Naive thymus-derived CD4-positive, alpha-beta T cell (primary cell): ENCODE data around the gene CRYM. TPM values are rescaled to one million over a fixed set of nuclear protein-coding genes. Genes with fewer than 3 reads are reported as not detected.

ENCODE experiments used
- ATAC-seq: fragments of 150-1000 bp; cut with Tn5 transposase; 2 replicates; pipeline ENCODE4 v1.10.0; 2021; ENCODE audit warnings: mild to moderate bottlenecking, moderate library complexity
- CTCF ChIA-PET: fragments of 350-600 bp; sonication (Branson Sonifier 250); formaldehyde crosslinking; loops from one replicate; lab custom pipeline; 2021; ENCODE audit warnings: antibody characterized with exemption; lab: Charles Lee
- POLR2A ChIA-PET: fragments of 350-600 bp; sonication (Branson Sonifier 250); formaldehyde crosslinking; loops from one replicate; lab custom pipeline; 2021; ENCODE audit warnings: antibody characterized with exemption, inconsistent platforms; lab: Charles Lee
- DNase-seq, 9 donors: peaks; one replicate each; pipeline versions ENCODE4 v3.0.0 to v3.0.0-alpha.2; 2020 to 2022; ENCODE audit warnings: mixed read lengths in 1 of 9
- H3K27ac ChIP-seq: one replicate; pipeline ENCODE4 v1.7.0; 2013; ENCODE audit warnings: mild to moderate bottlenecking, low read depth, low read length, moderate library complexity
- H3K27me3 ChIP-seq, 2 donors: one replicate each; pipeline ENCODE4 v1.7.0; 2013; ENCODE audit warnings: low read length in 2 of 2, mild to moderate bottlenecking in 2 of 2, moderate library complexity in 2 of 2; ENCODE audit not compliant: control insufficient read depth in 2 of 2, insufficient read depth in 2 of 2
- H3K36me3 ChIP-seq, 3 experiments: 1 replicate in 2 of 3; 2 replicates in 1 of 3; pipeline ENCODE4 v1.7.0; 2013; ENCODE audit warnings: low read length in 3 of 3, mild to moderate bottlenecking in 3 of 3, moderate library complexity in 1 of 3; ENCODE audit not compliant: insufficient read depth in 3 of 3, control insufficient read depth in 2 of 3
- H3K4me1 ChIP-seq, 2 donors: one replicate each; pipeline ENCODE4 v1.7.0; 2013; ENCODE audit warnings: low read length in 2 of 2, mild to moderate bottlenecking in 2 of 2, moderate library complexity in 1 of 2; ENCODE audit not compliant: control insufficient read depth in 2 of 2, insufficient read depth in 2 of 2
- H3K4me3 ChIP-seq: 2 replicates; pipeline ENCODE4 v1.7.0; 2013; ENCODE audit warnings: mild to moderate bottlenecking, low read length
- H3K9me3 ChIP-seq, 3 experiments: 1 replicate in 2 of 3; 2 replicates in 1 of 3; pipeline ENCODE4 v1.7.0; 2013; ENCODE audit warnings: low read length in 3 of 3; ENCODE audit not compliant: control insufficient read depth in 2 of 3
- H3K27ac Mint-ChIP-seq, 9 donors: one replicate each; pipeline ENCODE4 v1.8.0; 2020 to 2022; ENCODE audit warnings: mixed read lengths in 9 of 9, mild to moderate bottlenecking in 8 of 9, moderate library complexity in 5 of 9, inconsistent platforms in 2 of 9
- H3K27me3 Mint-ChIP-seq, 5 donors: one replicate each; pipeline ENCODE4 v1.8.0; 2021 to 2022; ENCODE audit warnings: mixed read lengths in 5 of 5, mild to moderate bottlenecking in 1 of 5
- H3K36me3 Mint-ChIP-seq, 5 donors: one replicate each; pipeline ENCODE4 v1.8.0; 2020 to 2022; ENCODE audit warnings: mixed read lengths in 5 of 5, mild to moderate bottlenecking in 3 of 5, inconsistent platforms in 1 of 5
- H3K4me1 Mint-ChIP-seq, 7 donors: one replicate each; pipeline ENCODE4 v1.8.0; 2020 to 2022; ENCODE audit warnings: mixed read lengths in 7 of 7, mild to moderate bottlenecking in 3 of 7, inconsistent platforms in 1 of 7
- H3K4me3 Mint-ChIP-seq, 10 donors: one replicate each; pipeline ENCODE4 v1.8.0; 2020 to 2022; ENCODE audit warnings: mild to moderate bottlenecking in 10 of 10, mixed read lengths in 10 of 10, moderate library complexity in 6 of 10, inconsistent platforms in 2 of 10
- H3K9me3 Mint-ChIP-seq, 11 donors: one replicate each; pipeline ENCODE4 v1.8.0; 2020 to 2022; ENCODE audit warnings: mixed read lengths in 11 of 11, mild to moderate bottlenecking in 4 of 11, inconsistent platforms in 1 of 11, moderate library complexity in 1 of 11
- intact Hi-C, 2 donors: fragments of 100-400 bp; cut with micrococcal nuclease; formaldehyde crosslinking; loops; one replicate each; pipeline ENCODE4 v1.15.1; 2023
- polyA plus RNA-seq, 2 donors: library from polyadenylated mRNA; unstranded; fragments of 300-500 nt; fragmentation: Illumina TruSeq; gene quantifications; one replicate each; pipeline ENCODE4 v1.2.3, GENCODE V29; 2021
- total RNA-seq, 6 experiments: library from RNA in 5 of 6; stranded (reverse) in 5 of 6; gene quantifications; 1 replicate in 5 of 6; 2 replicates in 1 of 6; pipeline ENCODE4 v1.2.3 and lab custom pipeline; 2021 to 2026

The CRYM gene
- total and polyA plus RNA-seq, 7 experiments from 2014 or later, result 0.44 TPM; not detected in 6

GRCh38 chr16:21223787-21224186, 54.3 kb downstream of the CRYM start:
- peaks cover 0 to 5% (median 0%) of the 10 kb centered on the region in 7 donors for H3K4me1 Mint-ChIP-seq
- no peak overlapping the region for H3K4me3 ChIP-seq

GRCh38 chr16:21222495-21223337, 55.4 kb downstream of the CRYM start:
- Histone ChIP-seq H3K4me3 (no peak overlapping the region), H3K36me3 (no peaks in the 10 kb centered on the region), H3K4me1 (no peaks in the 10 kb centered on the region), H3K9me3 (no peaks in the 10 kb centered on the region), H3K27me3 (no peaks in the 10 kb centered on the region), H3K27ac (no peak overlapping the region)
- no peaks in the 10 kb centered on the region for H3K36me3 Mint-ChIP-seq
- CTCF ChIA-PET, result no interaction called here
- H3K4me3 Mint-ChIP-seq, result no peak overlapping the region
- no peak for ATAC-seq
- no peaks in the 10 kb centered on the region for H3K9me3 Mint-ChIP-seq
- H3K4me1 Mint-ChIP-seq, result peaks cover 0 to 5% (median 0%) of the 10 kb centered on the region in 7 donors
- DNase-seq, result no peak
- POLR2A ChIA-PET, result no interaction called here
- peaks cover 20 to 42% (median 31%) of the 10 kb centered on the region in 5 donors for H3K27me3 Mint-ChIP-seq
- intact Hi-C loops, result no loop called here
- H3K27ac Mint-ChIP-seq, result no peak overlapping the region

More at GRCh38 chr16:21223787-21224186, 54.3 kb downstream of the CRYM start:
- H3K27ac ChIP-seq, result no peak overlapping the region
- ChIA-PET POLR2A (no interaction called here), CTCF (no interaction called here)
- H3K36me3 Mint-ChIP-seq, result no peaks in the 10 kb centered on the region
- no peak overlapping the region for H3K27ac Mint-ChIP-seq
- H3K4me3 Mint-ChIP-seq, result no peak overlapping the region
- intact Hi-C loops, result no loop called here
- peaks cover 31 to 50% (median 41%) of the 10 kb centered on the region in 5 donors for H3K27me3 Mint-ChIP-seq
- H3K36me3 ChIP-seq, result no peaks in the 10 kb centered on the region
- no peaks in the 10 kb centered on the region for H3K9me3 ChIP-seq
- no peaks in the 10 kb centered on the region for H3K4me1 ChIP-seq
- no peak for ATAC-seq
- no peaks in the 10 kb centered on the region for H3K9me3 Mint-ChIP-seq
- no peak for DNase-seq
- H3K27me3 ChIP-seq, result no peaks in the 10 kb centered on the region

- no peaks in the 10 kb centered on the region for H3K36me3 ChIP-seq
- no peak overlapping the region for H3K27ac ChIP-seq
- H3K4me3 ChIP-seq, result no peak overlapping the region
- no peaks in the 10 kb centered on the region for H3K27me3 ChIP-seq
- H3K9me3 Mint-ChIP-seq, result no peaks in the 10 kb centered on the region
- CTCF ChIA-PET, result no interaction called here
- ATAC-seq (no peak), DNase-seq (no peak)
- H3K27me3 Mint-ChIP-seq, result peaks cover 26 to 32% (median 28%) of the 10 kb centered on the region in 5 donors
- POLR2A ChIA-PET, result no interaction called here
- no peaks in the 10 kb centered on the region for H3K4me1 ChIP-seq
- intact Hi-C loops, result no loop called here
- no peak overlapping the region for H3K27ac Mint-ChIP-seq
- H3K9me3 ChIP-seq, result no peaks in the 10 kb centered on the region
- H3K4me1 Mint-ChIP-seq, result peaks cover 0 to 1% (median 0%) of the 10 kb centered on the region in 7 donors
- no peak overlapping the region for H3K4me3 Mint-ChIP-seq
- no peaks in the 10 kb centered on the region for H3K36me3 Mint-ChIP-seq
These were observed 58.5 kb downstream of the CRYM start for GRCh38 chr16:21219551-21219950.

GRCh38 chr16:21218153-21218552, 59.9 kb downstream of the CRYM start:
- H3K4me1 Mint-ChIP-seq, result no peaks in the 10 kb centered on the region
- H3K4me3 ChIP-seq, result no peak overlapping the region
- no peak for ATAC-seq
- intact Hi-C loops, result no loop called here
- H3K27ac ChIP-seq, result no peak overlapping the region
- peaks cover 27 to 36% (median 28%) of the 10 kb centered on the region in 5 donors for H3K27me3 Mint-ChIP-seq
- POLR2A ChIA-PET, result no interaction called here
- H3K27me3 ChIP-seq, result no peaks in the 10 kb centered on the region
- no peaks in the 10 kb centered on the region for H3K36me3 Mint-ChIP-seq
- no peak for DNase-seq
- H3K4me1 ChIP-seq, result no peaks in the 10 kb centered on the region
- H3K27ac Mint-ChIP-seq, result no peak overlapping the region
- CTCF ChIA-PET, result no interaction called here
- no peaks in the 10 kb centered on the region for H3K36me3 ChIP-seq
- no peak overlapping the region for H3K4me3 Mint-ChIP-seq
- H3K9me3 Mint-ChIP-seq, result peaks cover 0 to 2% (median 0%) of the 10 kb centered on the region in 11 donors
- H3K9me3 ChIP-seq, result no peaks in the 10 kb centered on the region

GRCh38 chr16:21217121-21217520, 61.0 kb downstream of the CRYM start:
- DNase-seq (no peak), ATAC-seq (no peak)
- Mint-ChIP-seq H3K4me3 (no peak overlapping the region), H3K27ac (no peak overlapping the region), H3K36me3 (no peaks in the 10 kb centered on the region), H3K4me1 (no peaks in the 10 kb centered on the region), H3K9me3 (peaks cover 0 to 2% (median 0%) of the 10 kb centered on the region in 11 donors), H3K27me3 (peaks cover 20 to 35% (median 24%) of the 10 kb centered on the region in 5 donors)
- H3K27me3 ChIP-seq, result no peaks in the 10 kb centered on the region
- POLR2A ChIA-PET, result no interaction called here
- no peaks in the 10 kb centered on the region for H3K36me3 ChIP-seq
- H3K9me3 ChIP-seq, result no peaks in the 10 kb centered on the region
- H3K4me3 ChIP-seq, result no peak overlapping the region
- intact Hi-C loops, result no loop called here
- H3K27ac ChIP-seq, result no peak overlapping the region
- CTCF ChIA-PET, result no interaction called here
- no peaks in the 10 kb centered on the region for H3K4me1 ChIP-seq

- no peaks in the 10 kb centered on the region for H3K27me3 ChIP-seq
- peaks cover 0 to 2% (median 0%) of the 10 kb centered on the region in 11 donors for H3K9me3 Mint-ChIP-seq
- H3K4me1 ChIP-seq, result no peaks in the 10 kb centered on the region
- no peaks in the 10 kb centered on the region for H3K9me3 ChIP-seq
- ChIA-PET CTCF (no interaction called here), POLR2A (no interaction called here)
- H3K4me3 ChIP-seq, result no peak overlapping the region
- peaks cover 6 to 25% (median 19%) of the 10 kb centered on the region in 5 donors for H3K27me3 Mint-ChIP-seq
- no peaks in the 10 kb centered on the region for H3K36me3 ChIP-seq
- H3K4me1 Mint-ChIP-seq, result no peaks in the 10 kb centered on the region
- intact Hi-C loops, result no loop called here
- DNase-seq (no peak), ATAC-seq (no peak)
- no peak overlapping the region for H3K27ac Mint-ChIP-seq
- no peaks in the 10 kb centered on the region for H3K36me3 Mint-ChIP-seq
- H3K4me3 Mint-ChIP-seq, result no peak overlapping the region
- no peak overlapping the region for H3K27ac ChIP-seq
These were observed 64.0 kb downstream of the CRYM start for GRCh38 chr16:21214086-21214485.

DNA sequence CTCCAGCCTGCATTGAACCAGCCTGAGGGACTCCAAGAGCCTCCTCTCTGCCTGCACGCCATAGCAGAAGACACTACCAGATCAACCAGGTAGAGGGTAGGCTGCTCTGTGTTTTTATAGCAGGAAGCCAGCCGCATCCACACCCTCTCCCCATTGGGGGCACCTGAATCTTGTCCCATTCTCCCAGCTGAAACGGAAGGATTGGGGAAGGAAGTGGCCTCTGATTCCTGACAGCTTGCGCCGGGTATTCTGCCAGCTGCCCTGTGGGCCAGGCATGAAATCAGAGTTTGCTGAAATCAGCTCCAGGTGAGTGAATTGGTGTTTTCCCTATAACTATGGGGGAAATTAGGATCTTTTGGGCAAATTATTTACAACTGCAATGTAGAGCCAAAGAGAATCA, 66.6 kb downstream of the CRYM start, which contains the start of gene ZP2:
Gene ZP2, minus strand, starts transcription at position 89 of the 400 bp plus-strand sequence. Its CDS starts 27 bp downstream, at position 62.
- H3K4me1 ChIP-seq, result no peaks in the 10 kb centered on the region
- POLR2A ChIA-PET, result no interaction called here
- H3K36me3 ChIP-seq, result no peaks in the 10 kb centered on the region
- no peaks in the 10 kb centered on the region for H3K27me3 ChIP-seq
- no peak for ATAC-seq
- CTCF ChIA-PET, result no interaction called here
- no peak for DNase-seq
- intact Hi-C loops, result no loop called here
- H3K27me3 Mint-ChIP-seq, result peaks cover 3 to 26% (median 17%) of the 10 kb centered on the region in 5 donors
- no peak within 1 kb of the TSS for H3K27ac Mint-ChIP-seq
- H3K4me3 Mint-ChIP-seq, result no peak within 1 kb of the TSS
- no peak within 1 kb of the TSS for H3K4me3 ChIP-seq
- H3K27ac ChIP-seq, result no peak within 1 kb of the TSS
- H3K36me3 Mint-ChIP-seq, result no peaks in the 10 kb centered on the region
- H3K9me3 Mint-ChIP-seq, result peaks cover 0 to 2% (median 0%) of the 10 kb centered on the region in 11 donors
- H3K4me1 Mint-ChIP-seq, result no peaks in the 10 kb centered on the region
- no peaks in the 10 kb centered on the region for H3K9me3 ChIP-seq
